CD4-positive, alpha-beta T cell (primary cell): Measurements from ENCODE around the gene VILL. TPM values are rescaled to one million over a fixed set of nuclear protein-coding genes. Genes with fewer than 3 reads are reported as not detected.

Experiments used
- ATAC-seq: fragments of 200-7000 bp; cut with Tn5 transposase; one replicate; pipeline ENCODE4 v1.10.0; 2022; ENCODE audit warnings: mild to moderate bottlenecking; ENCODE audit not compliant: poor library complexity
- CTCF ChIA-PET: fragments of 350-600 bp; sonication (Branson Sonifier 250); formaldehyde crosslinking; loops from one replicate; lab custom pipeline; 2021; ENCODE audit warnings: antibody characterized with exemption, inconsistent platforms; lab: Charles Lee
- POLR2A ChIA-PET: fragments of 350-600 bp; sonication (Branson Sonifier 250); formaldehyde crosslinking; loops from one replicate; lab custom pipeline; 2021; ENCODE audit warnings: antibody characterized with exemption, inconsistent platforms; lab: Charles Lee
- DNase-seq, 14 experiments: peaks; one replicate each; pipeline ENCODE4 v3.0.0-alpha.2; 2013 to 2020; ENCODE audit warnings: mixed read lengths in 2 of 14
- H3K27ac ChIP-seq, 2 donors: one replicate each; pipeline versions ENCODE4 v1.5.1 to v1.7.0; 2013; ENCODE audit warnings: low read length in 2 of 2, low read depth in 1 of 2, mild to moderate bottlenecking in 1 of 2
- H3K27me3 ChIP-seq, 2 experiments: 1 replicate in 1 of 2; 2 replicates in 1 of 2; pipeline versions ENCODE4 v1.6.1 to v1.7.0; 2013; ENCODE audit warnings: low read length in 2 of 2, control low read depth in 1 of 2, mild to moderate bottlenecking in 1 of 2, moderate library complexity in 1 of 2; ENCODE audit not compliant: insufficient read depth in 2 of 2, control insufficient read depth in 1 of 2
- H3K36me3 ChIP-seq: one replicate; pipeline ENCODE4 v1.6.1; 2013; ENCODE audit warnings: low read length, control low read depth; ENCODE audit not compliant: insufficient read depth
- H3K4me1 ChIP-seq: one replicate; pipeline ENCODE4 v1.6.1; 2013; ENCODE audit warnings: low read length, control low read depth; ENCODE audit not compliant: insufficient read depth
- H3K4me3 ChIP-seq: one replicate; pipeline ENCODE4 v1.5.1; 2013; ENCODE audit warnings: mild to moderate bottlenecking, low read length, moderate library complexity
- H3K9me3 ChIP-seq, 2 experiments: 1 replicate in 1 of 2; 2 replicates in 1 of 2; pipeline versions ENCODE4 v1.6.1 to v1.7.0; 2013; ENCODE audit warnings: low read length in 2 of 2, mild to moderate bottlenecking in 2 of 2, control low read depth in 1 of 2, moderate library complexity in 1 of 2; ENCODE audit not compliant: control insufficient read depth in 1 of 2, insufficient read depth in 1 of 2
- H3K27ac Mint-ChIP-seq: one replicate; pipeline ENCODE4 v1.8.0; 2020; ENCODE audit warnings: mixed read lengths
- H3K27me3 Mint-ChIP-seq: one replicate; pipeline ENCODE4 v1.8.0; 2021; ENCODE audit warnings: mixed read lengths
- H3K36me3 Mint-ChIP-seq: one replicate; pipeline ENCODE4 v1.8.0; 2021; ENCODE audit warnings: low read depth, mixed read lengths
- H3K4me1 Mint-ChIP-seq: one replicate; pipeline ENCODE4 v1.8.0; 2021; ENCODE audit warnings: low read depth, mixed read lengths
- H3K4me3 Mint-ChIP-seq: one replicate; pipeline ENCODE4 v1.8.0; 2020; ENCODE audit warnings: mild to moderate bottlenecking, mixed read lengths
- H3K9me3 Mint-ChIP-seq: one replicate; pipeline ENCODE4 v1.8.0; 2020; ENCODE audit warnings: mixed read lengths
- intact Hi-C, 2 experiments: fragments of 100-400 bp; cut with DNase I in 1 of 2; cut with micrococcal nuclease in 1 of 2; formaldehyde crosslinking; loops; one replicate each; pipeline versions ENCODE4 v1.15.1 to v1.9.0; 2023 to 2025; cut with DNase I, micrococcal nuclease
- polyA plus RNA-seq, 2 donors: library from polyadenylated mRNA; unstranded; fragments of 120-200 nt; gene quantifications; one replicate each; pipeline ENCODE4 v1.2.1, GENCODE V29; 2013
- total RNA-seq, 174 experiments: library from RNA in 2 of 174; stranded (reverse) in 2 of 174; gene quantifications; one replicate each; pipeline ENCODE4 v1.2.3 and lab custom pipeline; 2021 to 2026
- TF ChIP-seq, protein P1 (sequence below): fragments of 200-600 bp; IDR thresholded peaks from one replicate; pipeline ENCODE4 v1.8.0; 2022; ENCODE audit warnings: antibody characterized with exemption, mild to moderate bottlenecking

VILL gene
- 10 to 100 TPM; 23.2 to 24.4 TPM for total RNA-seq
- polyA plus RNA-seq (2013, experiment 1 of 2) = 22.0 TPM
- polyA plus RNA-seq (2013, experiment 2 of 2) = 24.4 TPM
- 10.9 to 108 (median 48.7) reads per million in 172 experiments for total RNA-seq (lab: John Stamatoyannopoulos, UW)

DNA sequence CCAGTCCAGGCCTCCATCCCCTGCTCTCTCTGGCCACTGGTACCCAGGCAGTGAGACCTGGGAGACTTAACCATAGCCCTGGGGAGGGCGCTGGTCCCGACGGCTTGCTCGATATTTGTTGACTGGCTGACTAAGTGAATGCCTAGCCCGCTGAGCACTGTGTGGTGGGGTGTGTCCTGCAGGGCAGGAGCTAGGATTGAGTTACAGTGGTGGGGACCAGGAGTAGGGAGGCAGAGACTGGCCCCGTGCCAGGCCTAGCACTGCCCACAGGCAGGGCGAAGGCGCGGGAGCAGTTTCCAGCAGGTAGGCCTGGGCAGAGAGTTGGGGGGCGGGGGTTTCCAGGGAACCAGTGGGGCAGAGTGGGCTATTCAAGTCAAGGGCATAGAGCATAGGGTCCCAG is at the start of gene VILL:
VILL (plus strand) TSS at position 260 of the 400 bp plus-strand sequence. CDS start 2,887 bp downstream, outside the sequence.
- Mint-ChIP-seq H3K9me3 (no peaks in the 10 kb centered on the region), H3K27me3 (no peaks in the 10 kb centered on the region), H3K4me3 (peak within 1 kb of the TSS; percentile 54), H3K36me3 (peaks cover 18% of the 10 kb centered on the region), H3K27ac (peak within 1 kb of the TSS; percentile 47), H3K4me1 (peaks cover 33% of the 10 kb centered on the region)
- Histone ChIP-seq H3K4me3 (no peak within 1 kb of the TSS), H3K9me3 (no peaks in the 10 kb centered on the region), H3K4me1 (peaks cover 22% of the 10 kb centered on the region), H3K36me3 (no peaks in the 10 kb centered on the region), H3K27me3 (no peaks in the 10 kb centered on the region), H3K27ac (no peak within 1 kb of the TSS)
- ChIA-PET CTCF (no interaction called here), POLR2A (no interaction called here)
- TF ChIP-seq, protein P1, sequence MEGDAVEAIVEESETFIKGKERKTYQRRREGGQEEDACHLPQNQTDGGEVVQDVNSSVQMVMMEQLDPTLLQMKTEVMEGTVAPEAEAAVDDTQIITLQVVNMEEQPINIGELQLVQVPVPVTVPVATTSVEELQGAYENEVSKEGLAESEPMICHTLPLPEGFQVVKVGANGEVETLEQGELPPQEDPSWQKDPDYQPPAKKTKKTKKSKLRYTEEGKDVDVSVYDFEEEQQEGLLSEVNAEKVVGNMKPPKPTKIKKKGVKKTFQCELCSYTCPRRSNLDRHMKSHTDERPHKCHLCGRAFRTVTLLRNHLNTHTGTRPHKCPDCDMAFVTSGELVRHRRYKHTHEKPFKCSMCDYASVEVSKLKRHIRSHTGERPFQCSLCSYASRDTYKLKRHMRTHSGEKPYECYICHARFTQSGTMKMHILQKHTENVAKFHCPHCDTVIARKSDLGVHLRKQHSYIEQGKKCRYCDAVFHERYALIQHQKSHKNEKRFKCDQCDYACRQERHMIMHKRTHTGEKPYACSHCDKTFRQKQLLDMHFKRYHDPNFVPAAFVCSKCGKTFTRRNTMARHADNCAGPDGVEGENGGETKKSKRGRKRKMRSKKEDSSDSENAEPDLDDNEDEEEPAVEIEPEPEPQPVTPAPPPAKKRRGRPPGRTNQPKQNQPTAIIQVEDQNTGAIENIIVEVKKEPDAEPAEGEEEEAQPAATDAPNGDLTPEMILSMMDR = no peak
- no peak for ATAC-seq
- intact Hi-C loops = no loop called here
- peak in 1 of 14 experiments; percentile 16 for DNase-seq

DNA sequence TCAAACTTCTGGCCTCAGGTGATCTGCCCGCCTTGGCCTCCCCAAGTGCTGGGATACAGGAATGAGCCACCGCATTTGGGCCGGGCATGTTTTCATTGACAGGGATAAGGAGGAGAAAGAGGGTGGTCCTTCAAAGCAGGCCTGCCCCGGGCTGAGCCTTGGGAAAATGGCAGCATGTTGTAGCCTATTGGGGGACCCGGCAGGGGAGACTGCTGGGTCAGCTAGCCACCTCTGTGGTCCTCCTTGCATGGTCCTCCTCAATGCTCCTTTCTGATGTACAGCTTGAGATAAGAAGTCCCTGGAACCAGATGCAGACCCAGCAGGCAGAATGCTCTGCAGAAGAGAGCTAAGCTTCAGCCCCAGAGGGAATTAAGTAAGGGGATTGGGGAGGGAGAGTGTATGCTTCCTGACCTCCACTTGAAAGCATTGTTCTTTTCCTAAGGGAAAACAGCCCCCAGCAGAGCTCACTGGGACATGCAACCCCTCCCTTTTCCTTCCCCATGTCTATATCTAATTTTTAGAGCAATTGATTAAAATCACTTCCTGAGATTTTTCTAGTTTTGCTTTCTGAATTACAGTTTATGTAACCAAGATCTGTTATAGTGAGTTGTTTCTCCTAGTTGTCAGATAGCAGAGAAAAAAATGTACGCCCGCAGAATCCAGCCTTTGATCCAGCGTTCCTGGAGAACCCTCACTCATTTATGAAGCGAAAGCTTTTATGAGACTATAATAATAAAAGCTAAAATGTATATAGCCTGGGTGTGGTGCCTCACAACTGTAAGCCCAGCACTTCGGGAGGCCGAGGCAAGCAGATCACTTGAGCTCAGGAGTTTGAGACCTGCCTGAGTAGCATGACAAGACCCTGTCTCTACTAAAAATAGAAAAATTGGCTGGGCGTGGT is 48.7 kb upstream of the VILL start:
- no peaks in the 10 kb centered on the region for H3K4me1 Mint-ChIP-seq
- H3K27ac Mint-ChIP-seq = no peak overlapping the region
- H3K36me3 Mint-ChIP-seq = no peaks in the 10 kb centered on the region
- no peak for DNase-seq
- H3K4me3 Mint-ChIP-seq = no peak overlapping the region
- Histone ChIP-seq H3K27me3 (no peaks in the 10 kb centered on the region), H3K36me3 (no peaks in the 10 kb centered on the region), H3K4me1 (no peaks in the 10 kb centered on the region), H3K27ac (no peak overlapping the region), H3K4me3 (no peak overlapping the region), H3K9me3 (no peaks in the 10 kb centered on the region)
- POLR2A ChIA-PET = no interaction called here
- intact Hi-C loops = no loop called here
- ATAC-seq = no peak
- CTCF ChIA-PET = no interaction called here
- H3K9me3 Mint-ChIP-seq = no peaks in the 10 kb centered on the region
- TF ChIP-seq, protein P1 = no peak
- no peaks in the 10 kb centered on the region for H3K27me3 Mint-ChIP-seq

DNA sequence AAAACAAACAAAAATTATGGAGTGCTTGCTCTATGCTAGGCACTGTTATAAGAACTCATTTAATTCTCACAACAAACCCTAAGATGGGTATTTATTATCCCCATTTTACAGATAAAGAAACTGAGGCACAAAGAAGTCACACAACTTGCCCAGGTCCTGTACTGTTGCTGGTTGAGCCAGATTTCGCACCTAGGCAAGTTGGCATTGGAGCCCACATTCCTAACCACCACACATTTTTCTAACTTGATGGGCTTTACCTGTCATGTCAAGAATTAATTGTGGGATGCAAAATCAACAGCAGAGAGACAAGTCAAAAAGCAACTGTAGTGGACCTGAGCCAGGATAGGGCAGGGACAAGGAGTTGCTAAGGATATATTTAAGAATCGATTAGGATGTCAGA is 47.9 kb upstream of the VILL start:
- H3K4me3 ChIP-seq = no peak overlapping the region
- H3K4me3 Mint-ChIP-seq = no peak overlapping the region
- no peaks in the 10 kb centered on the region for H3K27me3 ChIP-seq
- H3K9me3 ChIP-seq = no peaks in the 10 kb centered on the region
- H3K4me1 Mint-ChIP-seq = no peaks in the 10 kb centered on the region
- ChIA-PET CTCF (no interaction called here), POLR2A (no interaction called here)
- H3K9me3 Mint-ChIP-seq = no peaks in the 10 kb centered on the region
- TF ChIP-seq, protein P1 = no peak
- H3K27me3 Mint-ChIP-seq = no peaks in the 10 kb centered on the region
- intact Hi-C loops = no loop called here
- no peak for ATAC-seq
- H3K27ac ChIP-seq = no peak overlapping the region
- H3K4me1 ChIP-seq = no peaks in the 10 kb centered on the region
- no peak overlapping the region for H3K27ac Mint-ChIP-seq
- no peaks in the 10 kb centered on the region for H3K36me3 Mint-ChIP-seq
- H3K36me3 ChIP-seq = no peaks in the 10 kb centered on the region
- DNase-seq = no peak
